Upper lobe of right lung (tissue), 1 donor: ENCODE results near the gene SYNGR1. TPM values are rescaled to one million over a fixed set of nuclear protein-coding genes. Genes with fewer than 3 reads are reported as not detected.
"Not testable (repeated sequence)": the region's sequence is repeated elsewhere in the genome, so short reads cannot be mapped to it uniquely, and the experiment has no call there.

Experiments
- ATAC-seq: fragments of 200-7000 bp; cut with Tn5 transposase; one replicate; pipeline ENCODE4 v1.9.1; 2020; ENCODE audit warnings: mild to moderate bottlenecking, moderate library complexity
- DNase-seq: peaks from one replicate; pipeline ENCODE4 v3.0.0-alpha.2; 2020
- H3K27ac ChIP-seq: fragments of 200-600 bp; one replicate; pipeline ENCODE4 v1.8.0; 2022
- H3K27me3 ChIP-seq: fragments of 200-600 bp; one replicate; pipeline ENCODE4 v1.8.0; 2022; ENCODE audit warnings: mild to moderate bottlenecking
- H3K36me3 ChIP-seq: fragments of 200-600 bp; one replicate; pipeline ENCODE4 v1.8.0; 2022
- H3K4me1 ChIP-seq: fragments of 200-600 bp; one replicate; pipeline ENCODE4 v1.8.0; 2022
- H3K4me3 ChIP-seq: fragments of 200-600 bp; one replicate; pipeline ENCODE4 v1.8.0; 2022; ENCODE audit warnings: mild to moderate bottlenecking
- H3K9me3 ChIP-seq: fragments of 200-600 bp; one replicate; pipeline ENCODE4 v1.8.0; 2022
- intact Hi-C: fragments of 100-400 bp; cut with DNase I; formaldehyde crosslinking; loops from one replicate; pipeline ENCODE4 v1.11.0; 2022
- total RNA-seq: library from RNA; stranded (reverse); fragmentation: NEBNext Ultra II Directional; extraction: Animal tissue kit (Norgen Biotek cat#: 25700); gene quantifications from one replicate; pipeline ENCODE4 v1.2.1, GENCODE V29; 2021
- TF ChIP-seq, protein P1 (sequence below): fragments of 200-600 bp; IDR thresholded peaks from one replicate; pipeline ENCODE4 v1.8.0; 2022; ENCODE audit warnings: antibody characterized with exemption
- donor health status: DM: no; HTN: yes; CAD: no; lungs with severe emphysema.

SYNGR1 gene
- total RNA-seq, 1 donor from 2014 or later = 14.0 TPM

GRCh38 chr22:39319284-39320022, 30.3 kb upstream of the SYNGR1 start, which contains the start of gene RPL3:
RPL3 (minus strand) TSS chr22:39319623; CDS start chr22:39319597, 26 bp downstream.
- TF ChIP-seq, protein P1, sequence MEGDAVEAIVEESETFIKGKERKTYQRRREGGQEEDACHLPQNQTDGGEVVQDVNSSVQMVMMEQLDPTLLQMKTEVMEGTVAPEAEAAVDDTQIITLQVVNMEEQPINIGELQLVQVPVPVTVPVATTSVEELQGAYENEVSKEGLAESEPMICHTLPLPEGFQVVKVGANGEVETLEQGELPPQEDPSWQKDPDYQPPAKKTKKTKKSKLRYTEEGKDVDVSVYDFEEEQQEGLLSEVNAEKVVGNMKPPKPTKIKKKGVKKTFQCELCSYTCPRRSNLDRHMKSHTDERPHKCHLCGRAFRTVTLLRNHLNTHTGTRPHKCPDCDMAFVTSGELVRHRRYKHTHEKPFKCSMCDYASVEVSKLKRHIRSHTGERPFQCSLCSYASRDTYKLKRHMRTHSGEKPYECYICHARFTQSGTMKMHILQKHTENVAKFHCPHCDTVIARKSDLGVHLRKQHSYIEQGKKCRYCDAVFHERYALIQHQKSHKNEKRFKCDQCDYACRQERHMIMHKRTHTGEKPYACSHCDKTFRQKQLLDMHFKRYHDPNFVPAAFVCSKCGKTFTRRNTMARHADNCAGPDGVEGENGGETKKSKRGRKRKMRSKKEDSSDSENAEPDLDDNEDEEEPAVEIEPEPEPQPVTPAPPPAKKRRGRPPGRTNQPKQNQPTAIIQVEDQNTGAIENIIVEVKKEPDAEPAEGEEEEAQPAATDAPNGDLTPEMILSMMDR = peak; percentile 35

GRCh38 chr22:39320616-39321029, 29.2 kb upstream of the SYNGR1 start:
- intact Hi-C loops, DNase-seq, H3K27me3 ChIP-seq, H3K9me3 ChIP-seq, ATAC-seq: not testable (repeated sequence)
- Histone ChIP-seq H3K36me3 (peaks cover 26% of the 10 kb centered on the region), H3K4me3 (peak overlapping the region; percentile 78), H3K27ac (peak overlapping the region; percentile 98), H3K4me1 (peaks cover 34% of the 10 kb centered on the region)

More at GRCh38 chr22:39319284-39320022, 30.3 kb upstream of the SYNGR1 start, which contains the start of gene RPL3:
- peaks cover 46% of the 10 kb centered on the region for H3K4me1 ChIP-seq
- peak; percentile 97 for DNase-seq
- H3K36me3 ChIP-seq = peaks cover 38% of the 10 kb centered on the region
- peak within 1 kb of the TSS; percentile 78 for H3K4me3 ChIP-seq
- intact Hi-C loops = loop anchor here (5.0 kb wide), 1 partner anchor 147 kb away; no protein-coding TSS in a partner anchor
- peak; percentile 94 for ATAC-seq
- no peaks in the 10 kb centered on the region for H3K27me3 ChIP-seq
- peak within 1 kb of the TSS; percentile 98 for H3K27ac ChIP-seq
- H3K9me3 ChIP-seq = no peaks in the 10 kb centered on the region

DNA sequence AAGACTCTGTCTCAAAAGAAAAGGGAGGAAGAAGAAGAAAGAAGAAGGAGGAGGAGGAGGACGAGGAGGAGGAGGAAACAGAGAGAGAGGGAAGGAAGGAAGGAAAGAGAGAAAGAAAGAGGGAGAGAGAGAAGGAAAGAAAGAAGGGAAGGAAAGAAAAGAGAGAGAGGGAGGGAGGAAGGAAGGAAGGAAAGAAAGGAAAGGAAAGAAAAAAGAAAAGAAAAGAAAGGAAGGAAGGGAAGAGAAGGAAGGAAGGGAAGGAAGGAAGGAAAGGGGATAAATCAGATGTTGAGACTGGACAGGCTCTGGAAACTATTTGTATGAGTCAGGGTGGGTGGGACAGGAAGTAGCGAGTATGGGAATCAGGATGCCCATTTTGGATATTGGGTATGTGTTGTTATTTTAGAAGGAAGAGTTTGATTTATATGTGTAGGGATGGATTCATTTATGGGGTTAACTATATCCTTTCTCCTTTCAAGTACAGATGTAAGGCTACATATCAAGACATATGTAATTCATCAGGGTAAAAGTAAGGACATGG, 24.3 kb upstream of the SYNGR1 start:
- intact Hi-C loops = no loop called here

GRCh38 chr22:39327995-39328754, 21.6 kb upstream of the SYNGR1 start:
- intact Hi-C loops = no loop called here
- TF ChIP-seq, protein P1 = no peak
- Histone ChIP-seq H3K36me3 (no peaks in the 10 kb centered on the region), H3K4me1 (no peaks in the 10 kb centered on the region), H3K27ac (no peak overlapping the region), H3K4me3 (no peak overlapping the region), H3K9me3 (no peaks in the 10 kb centered on the region), H3K27me3 (no peaks in the 10 kb centered on the region)
- peak; percentile 32 for ATAC-seq
- no peak for DNase-seq

More for the DNA sequence above, 24.3 kb upstream of the SYNGR1 start:
- no peak for ATAC-seq
- H3K27ac ChIP-seq = no peak overlapping the region
- H3K4me3 ChIP-seq = no peak overlapping the region
- no peak for DNase-seq
- H3K9me3 ChIP-seq = no peaks in the 10 kb centered on the region
- H3K36me3 ChIP-seq = no peaks in the 10 kb centered on the region
- H3K27me3 ChIP-seq = no peaks in the 10 kb centered on the region
- H3K4me1 ChIP-seq = peaks cover 2% of the 10 kb centered on the region
- TF ChIP-seq, protein P1 = no peak

GRCh38 chr22:39330553-39330952, 19.2 kb upstream of the SYNGR1 start:
- H3K4me1 ChIP-seq, intact Hi-C loops, H3K4me3 ChIP-seq, H3K36me3 ChIP-seq, H3K9me3 ChIP-seq, ATAC-seq, H3K27ac ChIP-seq, DNase-seq, H3K27me3 ChIP-seq: not testable (repeated sequence)

DNA sequence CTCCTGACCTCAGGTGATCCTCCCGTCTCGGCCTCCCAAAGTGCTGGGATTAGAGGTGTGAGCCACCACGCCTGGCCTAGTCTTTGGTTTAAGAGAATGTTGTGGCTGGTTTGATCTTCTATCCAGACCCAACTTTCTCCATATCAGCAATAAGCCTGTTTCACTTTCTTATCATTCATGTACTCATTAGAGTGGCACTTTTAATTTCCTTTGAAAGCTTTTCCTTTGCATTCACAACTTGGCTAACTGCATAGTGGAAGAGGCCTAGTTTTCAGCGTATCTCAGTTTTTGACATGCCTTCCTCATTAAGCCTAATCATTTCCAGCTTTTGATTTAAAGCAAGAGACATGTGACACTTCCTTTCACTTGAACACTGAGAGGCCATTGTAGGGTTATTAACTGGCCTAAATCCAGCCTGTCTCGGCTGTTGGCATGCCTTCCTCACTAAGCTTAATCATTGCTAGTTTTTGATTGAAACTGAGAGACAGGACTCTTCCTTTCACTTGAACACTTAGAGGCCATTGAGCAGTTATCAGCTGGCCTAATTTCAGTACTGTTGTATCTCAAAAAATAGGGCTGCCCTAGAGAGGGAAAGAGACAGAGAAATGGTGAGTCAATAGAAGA, 17.2 kb upstream of the SYNGR1 start:
- Histone ChIP-seq H3K36me3 (no peaks in the 10 kb centered on the region), H3K27ac (peak overlapping the region; percentile 47), H3K27me3 (no peaks in the 10 kb centered on the region), H3K4me3 (no peak overlapping the region), H3K9me3 (no peaks in the 10 kb centered on the region), H3K4me1 (no peaks in the 10 kb centered on the region)
- ATAC-seq = no peak
- intact Hi-C loops = no loop called here
- TF ChIP-seq, protein P1 = no peak
- no peak for DNase-seq
